Fibroblast of skin of scalp (primary cell): Measurements from ENCODE around the gene ARHGEF25.
A peak's percentile ranks its signal among the peaks of the same experiment; 100 is the strongest.
"Not testable (repeated sequence)": the region's sequence is repeated elsewhere in the genome, so short reads cannot be mapped to it uniquely, and the experiment has no call there.

Experiments
- DNase-seq: peaks from one replicate; pipeline ENCODE4 v3.0.0-alpha.2; 2013

The ARHGEF25 gene

GRCh38 chr12:57586128-57586527 lies 25.1 kb upstream of the ARHGEF25 start:
- DNase-seq = no peak

GRCh38 chr12:57586832-57587429 lies 24.3 kb upstream of the ARHGEF25 start:
- no peak for DNase-seq

GRCh38 chr12:57588951-57589610 lies 22.2 kb upstream of the ARHGEF25 start:
- DNase-seq = not testable (repeated sequence)

- DNase-seq = no peak
Measured at GRCh38 chr12:57590479-57590863, 20.8 kb upstream of the ARHGEF25 start.

GRCh38 chr12:57590864-57591781 lies 20.1 kb upstream of the ARHGEF25 start, which contains the start of gene PIP4K2C:
TSS of gene PIP4K2C (plus strand) at chr12:57591192. CDS start at chr12:57591290, 98 bp downstream.
- DNase-seq = peak; percentile 31

GRCh38 chr12:57591782-57592325 lies 19.4 kb upstream of the ARHGEF25 start:
- no peak for DNase-seq

- DNase-seq = peak; percentile 16
Measured at GRCh38 chr12:57592551-57593165, 18.6 kb upstream of the ARHGEF25 start.

GRCh38 chr12:57593187-57593586 lies 18.0 kb upstream of the ARHGEF25 start:
- DNase-seq = no peak

- no peak for DNase-seq
Measured at GRCh38 chr12:57600395-57600794, 10.8 kb upstream of the ARHGEF25 start.

GRCh38 chr12:57602544-57602943 lies 8.7 kb upstream of the ARHGEF25 start:
- no peak for DNase-seq

GRCh38 chr12:57603324-57603723 lies 7.9 kb upstream of the ARHGEF25 start:
- DNase-seq = no peak

GRCh38 chr12:57603815-57604453 lies 7.3 kb upstream of the ARHGEF25 start:
- peak; percentile 31 for DNase-seq

GRCh38 chr12:57604454-57604991 lies 6.7 kb upstream of the ARHGEF25 start, which contains the start of gene DTX3:
TSS of gene DTX3 (plus strand) at chr12:57604824. CDS start at chr12:57606518, 1,694 bp downstream.
- DNase-seq = peak; percentile 30

GRCh38 chr12:57604992-57605810 lies 6.0 kb upstream of the ARHGEF25 start:
- peak; percentile 25 for DNase-seq

GRCh38 chr12:57605811-57606311 lies 5.4 kb upstream of the ARHGEF25 start:
- DNase-seq = no peak

- DNase-seq = no peak
Measured at GRCh38 chr12:57606399-57606798, 4.8 kb upstream of the ARHGEF25 start.

- no peak for DNase-seq
Measured at GRCh38 chr12:57606821-57607220, 4.4 kb upstream of the ARHGEF25 start.

- DNase-seq = no peak
Measured at GRCh38 chr12:57607958-57608663, 3.1 kb upstream of the ARHGEF25 start.

GRCh38 chr12:57609101-57609780 lies 2.0 kb upstream of the ARHGEF25 start:
- DNase-seq = no peak
